Measurements from ENCODE around the gene DCC. TPM values are rescaled to one million over a fixed set of nuclear protein-coding genes. Genes with fewer than 3 reads are reported as not detected.

The DCC gene, protein sequence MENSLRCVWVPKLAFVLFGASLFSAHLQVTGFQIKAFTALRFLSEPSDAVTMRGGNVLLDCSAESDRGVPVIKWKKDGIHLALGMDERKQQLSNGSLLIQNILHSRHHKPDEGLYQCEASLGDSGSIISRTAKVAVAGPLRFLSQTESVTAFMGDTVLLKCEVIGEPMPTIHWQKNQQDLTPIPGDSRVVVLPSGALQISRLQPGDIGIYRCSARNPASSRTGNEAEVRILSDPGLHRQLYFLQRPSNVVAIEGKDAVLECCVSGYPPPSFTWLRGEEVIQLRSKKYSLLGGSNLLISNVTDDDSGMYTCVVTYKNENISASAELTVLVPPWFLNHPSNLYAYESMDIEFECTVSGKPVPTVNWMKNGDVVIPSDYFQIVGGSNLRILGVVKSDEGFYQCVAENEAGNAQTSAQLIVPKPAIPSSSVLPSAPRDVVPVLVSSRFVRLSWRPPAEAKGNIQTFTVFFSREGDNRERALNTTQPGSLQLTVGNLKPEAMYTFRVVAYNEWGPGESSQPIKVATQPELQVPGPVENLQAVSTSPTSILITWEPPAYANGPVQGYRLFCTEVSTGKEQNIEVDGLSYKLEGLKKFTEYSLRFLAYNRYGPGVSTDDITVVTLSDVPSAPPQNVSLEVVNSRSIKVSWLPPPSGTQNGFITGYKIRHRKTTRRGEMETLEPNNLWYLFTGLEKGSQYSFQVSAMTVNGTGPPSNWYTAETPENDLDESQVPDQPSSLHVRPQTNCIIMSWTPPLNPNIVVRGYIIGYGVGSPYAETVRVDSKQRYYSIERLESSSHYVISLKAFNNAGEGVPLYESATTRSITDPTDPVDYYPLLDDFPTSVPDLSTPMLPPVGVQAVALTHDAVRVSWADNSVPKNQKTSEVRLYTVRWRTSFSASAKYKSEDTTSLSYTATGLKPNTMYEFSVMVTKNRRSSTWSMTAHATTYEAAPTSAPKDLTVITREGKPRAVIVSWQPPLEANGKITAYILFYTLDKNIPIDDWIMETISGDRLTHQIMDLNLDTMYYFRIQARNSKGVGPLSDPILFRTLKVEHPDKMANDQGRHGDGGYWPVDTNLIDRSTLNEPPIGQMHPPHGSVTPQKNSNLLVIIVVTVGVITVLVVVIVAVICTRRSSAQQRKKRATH (N-terminal part only)
- 0.06 and 0.20 TPM in 2 replicates for total RNA-seq

DNA sequence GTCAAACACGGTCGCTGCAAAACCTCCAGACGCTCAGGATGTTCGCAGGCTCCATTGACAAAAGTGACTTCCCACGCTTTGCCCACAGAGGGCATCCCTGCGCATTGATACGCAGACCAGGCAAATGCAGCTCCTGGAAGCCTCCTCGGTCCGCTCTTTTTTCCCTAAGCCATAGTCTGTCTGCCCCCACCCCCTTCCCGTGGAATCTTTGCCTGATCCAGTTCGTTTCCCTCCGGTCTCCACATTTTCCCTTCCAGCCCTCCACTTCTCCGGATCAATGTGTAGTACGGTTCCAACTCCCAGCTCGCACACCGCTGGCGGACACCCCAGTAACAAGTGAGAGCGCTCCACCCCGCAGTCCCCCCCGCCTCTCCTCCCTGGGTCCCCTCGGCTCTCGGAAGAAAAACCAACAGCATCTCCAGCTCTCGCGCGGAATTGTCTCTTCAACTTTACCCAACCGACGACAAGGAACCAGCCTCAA is at the start of gene DCC:
DCC (plus strand) TSS at position 307 of the 481 bp plus-strand sequence. CDS start 591 bp downstream, outside the sequence.

